Liver (tissue), 3 donors: ENCODE data around the gene AHI1.

Experiments
- GABPA ChIP-seq, 2 donors: IDR thresholded peaks in 1 of 2; conservative IDR thresholded peaks in 1 of 2; 2 replicates each; pipeline ENCODE4 v1.6.1; 2016; ENCODE audit warnings: antibody characterized with exemption in 2 of 2, mild to moderate bottlenecking in 1 of 2, moderate library complexity in 1 of 2
- HNF4A ChIP-seq, 2 donors: conservative IDR thresholded peaks; 2 replicates each; pipeline ENCODE4 v1.6.1; 2016; ENCODE audit warnings: antibody characterized with exemption in 2 of 2, mild to moderate bottlenecking in 2 of 2
- HNF4G ChIP-seq: IDR thresholded peaks from 2 replicates; pipeline ENCODE4 v1.6.1; 2016; ENCODE audit warnings: antibody characterized with exemption
- JUND ChIP-seq, 2 donors: IDR thresholded peaks; 2 replicates each; pipeline ENCODE4 v1.6.1; 2016; ENCODE audit warnings: antibody characterized with exemption in 2 of 2
- NR2F2 ChIP-seq: IDR thresholded peaks from 2 replicates; pipeline ENCODE4 v1.6.1; 2016; ENCODE audit warnings: antibody characterized with exemption
- RAD21 ChIP-seq, 2 donors: IDR thresholded peaks; 2 replicates each; pipeline ENCODE4 v1.6.1; 2016; ENCODE audit warnings: antibody characterized with exemption in 2 of 2, mild to moderate bottlenecking in 2 of 2
- SP1 ChIP-seq: IDR thresholded peaks from 2 replicates; pipeline ENCODE4 v1.6.1; 2018; ENCODE audit warnings: antibody characterized with exemption, mild to moderate bottlenecking
- TAF1 ChIP-seq: conservative IDR thresholded peaks from 2 replicates; pipeline ENCODE4 v1.6.1; 2016; ENCODE audit warnings: antibody characterized with exemption, mild to moderate bottlenecking
- YY1 ChIP-seq: IDR thresholded peaks from 2 replicates; pipeline ENCODE4 v1.6.1; 2016; ENCODE audit warnings: antibody characterized with exemption, mild to moderate bottlenecking
- TF ChIP-seq, protein P1 (sequence below): IDR thresholded peaks from 2 replicates; pipeline ENCODE4 v1.6.1; 2016; ENCODE audit warnings: antibody characterized with exemption
- TF ChIP-seq, protein P2 (sequence below): fragments of 150-350 bp; IDR thresholded peaks from 2 replicates; pipeline ENCODE4 v1.5.1; 2017; ENCODE audit warnings: improper control_type of control experiment, low read depth, low read length; ENCODE audit not compliant: missing input control
- TF ChIP-seq, protein P3 (sequence below): IDR thresholded peaks from 2 replicates; pipeline ENCODE4 v1.6.1; 2016; ENCODE audit warnings: antibody characterized with exemption
- TF ChIP-seq, protein P4 (sequence below): IDR thresholded peaks from 2 replicates; pipeline ENCODE4 v1.6.1; 2016; ENCODE audit warnings: antibody characterized with exemption, mild to moderate bottlenecking
- TF ChIP-seq, protein P5 (sequence below): IDR thresholded peaks from 2 replicates; pipeline ENCODE4 v1.6.1; 2016; ENCODE audit warnings: antibody characterized with exemption
- donor health status: healthy.
- donor health status: healthy.

DNA sequence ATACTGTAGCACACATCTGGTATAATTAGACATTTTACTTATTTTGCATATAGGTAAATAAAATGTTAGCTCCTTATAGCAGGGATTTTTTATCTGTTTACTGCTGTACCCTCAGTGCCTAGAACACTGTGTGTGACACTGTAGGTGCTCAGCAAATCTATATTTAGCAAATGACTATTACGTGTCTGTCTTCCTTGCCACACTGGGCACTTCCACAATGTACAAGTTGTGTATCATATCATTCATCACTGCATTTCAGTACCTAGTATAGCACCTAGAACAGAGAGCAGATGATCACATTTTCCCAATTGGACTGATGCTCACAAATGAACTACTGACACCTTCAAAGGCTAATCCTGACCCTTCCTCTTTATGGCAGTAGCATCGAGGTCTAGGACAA, 200.8 kb downstream of the AHI1 start:
- TF ChIP-seq GABPA (IDR thresholded peaks at IDR 0.05 in 1 of 2, conservative IDR thresholded peaks at IDR 0.05 in 1 of 2), result no peak
- TF ChIP-seq, protein P1, sequence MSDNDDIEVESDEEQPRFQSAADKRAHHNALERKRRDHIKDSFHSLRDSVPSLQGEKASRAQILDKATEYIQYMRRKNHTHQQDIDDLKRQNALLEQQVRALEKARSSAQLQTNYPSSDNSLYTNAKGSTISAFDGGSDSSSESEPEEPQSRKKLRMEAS, result no peak
- TF ChIP-seq, protein P2, sequence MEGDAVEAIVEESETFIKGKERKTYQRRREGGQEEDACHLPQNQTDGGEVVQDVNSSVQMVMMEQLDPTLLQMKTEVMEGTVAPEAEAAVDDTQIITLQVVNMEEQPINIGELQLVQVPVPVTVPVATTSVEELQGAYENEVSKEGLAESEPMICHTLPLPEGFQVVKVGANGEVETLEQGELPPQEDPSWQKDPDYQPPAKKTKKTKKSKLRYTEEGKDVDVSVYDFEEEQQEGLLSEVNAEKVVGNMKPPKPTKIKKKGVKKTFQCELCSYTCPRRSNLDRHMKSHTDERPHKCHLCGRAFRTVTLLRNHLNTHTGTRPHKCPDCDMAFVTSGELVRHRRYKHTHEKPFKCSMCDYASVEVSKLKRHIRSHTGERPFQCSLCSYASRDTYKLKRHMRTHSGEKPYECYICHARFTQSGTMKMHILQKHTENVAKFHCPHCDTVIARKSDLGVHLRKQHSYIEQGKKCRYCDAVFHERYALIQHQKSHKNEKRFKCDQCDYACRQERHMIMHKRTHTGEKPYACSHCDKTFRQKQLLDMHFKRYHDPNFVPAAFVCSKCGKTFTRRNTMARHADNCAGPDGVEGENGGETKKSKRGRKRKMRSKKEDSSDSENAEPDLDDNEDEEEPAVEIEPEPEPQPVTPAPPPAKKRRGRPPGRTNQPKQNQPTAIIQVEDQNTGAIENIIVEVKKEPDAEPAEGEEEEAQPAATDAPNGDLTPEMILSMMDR, result no peak
- TF ChIP-seq, protein P3, sequence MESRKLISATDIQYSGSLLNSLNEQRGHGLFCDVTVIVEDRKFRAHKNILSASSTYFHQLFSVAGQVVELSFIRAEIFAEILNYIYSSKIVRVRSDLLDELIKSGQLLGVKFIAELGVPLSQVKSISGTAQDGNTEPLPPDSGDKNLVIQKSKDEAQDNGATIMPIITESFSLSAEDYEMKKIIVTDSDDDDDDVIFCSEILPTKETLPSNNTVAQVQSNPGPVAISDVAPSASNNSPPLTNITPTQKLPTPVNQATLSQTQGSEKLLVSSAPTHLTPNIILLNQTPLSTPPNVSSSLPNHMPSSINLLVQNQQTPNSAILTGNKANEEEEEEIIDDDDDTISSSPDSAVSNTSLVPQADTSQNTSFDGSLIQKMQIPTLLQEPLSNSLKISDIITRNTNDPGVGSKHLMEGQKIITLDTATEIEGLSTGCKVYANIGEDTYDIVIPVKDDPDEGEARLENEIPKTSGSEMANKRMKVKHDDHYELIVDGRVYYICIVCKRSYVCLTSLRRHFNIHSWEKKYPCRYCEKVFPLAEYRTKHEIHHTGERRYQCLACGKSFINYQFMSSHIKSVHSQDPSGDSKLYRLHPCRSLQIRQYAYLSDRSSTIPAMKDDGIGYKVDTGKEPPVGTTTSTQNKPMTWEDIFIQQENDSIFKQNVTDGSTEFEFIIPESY, result no peak
- no peak for TF ChIP-seq RAD21 (IDR thresholded peaks at IDR 0.05)
- TF ChIP-seq TAF1, result no peak
- no peak for TF ChIP-seq NR2F2
- no peak for TF ChIP-seq SP1
- no peak for TF ChIP-seq YY1
- TF ChIP-seq HNF4G, result no peak
- TF ChIP-seq, protein P4, sequence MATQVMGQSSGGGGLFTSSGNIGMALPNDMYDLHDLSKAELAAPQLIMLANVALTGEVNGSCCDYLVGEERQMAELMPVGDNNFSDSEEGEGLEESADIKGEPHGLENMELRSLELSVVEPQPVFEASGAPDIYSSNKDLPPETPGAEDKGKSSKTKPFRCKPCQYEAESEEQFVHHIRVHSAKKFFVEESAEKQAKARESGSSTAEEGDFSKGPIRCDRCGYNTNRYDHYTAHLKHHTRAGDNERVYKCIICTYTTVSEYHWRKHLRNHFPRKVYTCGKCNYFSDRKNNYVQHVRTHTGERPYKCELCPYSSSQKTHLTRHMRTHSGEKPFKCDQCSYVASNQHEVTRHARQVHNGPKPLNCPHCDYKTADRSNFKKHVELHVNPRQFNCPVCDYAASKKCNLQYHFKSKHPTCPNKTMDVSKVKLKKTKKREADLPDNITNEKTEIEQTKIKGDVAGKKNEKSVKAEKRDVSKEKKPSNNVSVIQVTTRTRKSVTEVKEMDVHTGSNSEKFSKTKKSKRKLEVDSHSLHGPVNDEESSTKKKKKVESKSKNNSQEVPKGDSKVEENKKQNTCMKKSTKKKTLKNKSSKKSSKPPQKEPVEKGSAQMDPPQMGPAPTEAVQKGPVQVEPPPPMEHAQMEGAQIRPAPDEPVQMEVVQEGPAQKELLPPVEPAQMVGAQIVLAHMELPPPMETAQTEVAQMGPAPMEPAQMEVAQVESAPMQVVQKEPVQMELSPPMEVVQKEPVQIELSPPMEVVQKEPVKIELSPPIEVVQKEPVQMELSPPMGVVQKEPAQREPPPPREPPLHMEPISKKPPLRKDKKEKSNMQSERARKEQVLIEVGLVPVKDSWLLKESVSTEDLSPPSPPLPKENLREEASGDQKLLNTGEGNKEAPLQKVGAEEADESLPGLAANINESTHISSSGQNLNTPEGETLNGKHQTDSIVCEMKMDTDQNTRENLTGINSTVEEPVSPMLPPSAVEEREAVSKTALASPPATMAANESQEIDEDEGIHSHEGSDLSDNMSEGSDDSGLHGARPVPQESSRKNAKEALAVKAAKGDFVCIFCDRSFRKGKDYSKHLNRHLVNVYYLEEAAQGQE, result no peak
- TF ChIP-seq, protein P5, sequence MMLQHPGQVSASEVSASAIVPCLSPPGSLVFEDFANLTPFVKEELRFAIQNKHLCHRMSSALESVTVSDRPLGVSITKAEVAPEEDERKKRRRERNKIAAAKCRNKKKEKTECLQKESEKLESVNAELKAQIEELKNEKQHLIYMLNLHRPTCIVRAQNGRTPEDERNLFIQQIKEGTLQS, result no peak
- no peak for TF ChIP-seq HNF4A (conservative IDR thresholded peaks at IDR 0.05)
- no peak for TF ChIP-seq JUND (IDR thresholded peaks at IDR 0.05)
